Urothelium cell line (cell line): ENCODE results near the gene INPP5D.
A peak's percentile ranks its signal among the peaks of the same experiment; 100 is the strongest.
"Not testable (repeated sequence)": the region's sequence is repeated elsewhere in the genome, so short reads cannot be mapped to it uniquely, and the experiment has no call there.

Experiments
- DNase-seq: peaks from one replicate; pipeline ENCODE4 v3.0.0; 2011; ENCODE audit warnings: low spot score, mixed read lengths
- FAIRE-seq: peaks from 2 replicates; lab custom pipeline; 2011; peaks lifted over from hg19 to GRCh38; lab: Jason Lieb, UNC

Gene INPP5D

GRCh38 chr2:233164967-233165366 lies 104.8 kb downstream of the INPP5D start:
- FAIRE-seq (peak; percentile 95), DNase-seq (no peak)

- FAIRE-seq (no peak), DNase-seq (no peak)
Observed at GRCh38 chr2:233165543-233165894, 105.4 kb downstream of the INPP5D start.

GRCh38 chr2:233165895-233166661 lies 105.9 kb downstream of the INPP5D start:
- FAIRE-seq (no peak), DNase-seq (peak; percentile 75)

- DNase-seq (no peak), FAIRE-seq (no peak)
Observed at GRCh38 chr2:233168445-233168844, 108.3 kb downstream of the INPP5D start.

- no peak for FAIRE-seq
- no peak for DNase-seq
Observed at GRCh38 chr2:233168919-233169318, 108.8 kb downstream of the INPP5D start.

GRCh38 chr2:233171344-233171743 lies 111.2 kb downstream of the INPP5D start:
- FAIRE-seq = no peak
- DNase-seq = no peak

- DNase-seq (no peak), FAIRE-seq (no peak)
Observed at GRCh38 chr2:233173115-233173514, 113.0 kb downstream of the INPP5D start.

GRCh38 chr2:233174137-233174536 lies 114.0 kb downstream of the INPP5D start:
- DNase-seq (no peak), FAIRE-seq (no peak)

- DNase-seq = peak; percentile 19
- FAIRE-seq = peak; percentile 37
Observed at GRCh38 chr2:233178994-233179847, 119.1 kb downstream of the INPP5D start.

- DNase-seq = no peak
- FAIRE-seq = no peak
Observed at GRCh38 chr2:233179848-233180366, 119.8 kb downstream of the INPP5D start.

- no peak for DNase-seq
- FAIRE-seq = no peak
Observed at GRCh38 chr2:233183869-233184418, 123.8 kb downstream of the INPP5D start.

GRCh38 chr2:233184669-233185068 lies 124.5 kb downstream of the INPP5D start:
- DNase-seq (no peak), FAIRE-seq (no peak)

GRCh38 chr2:233185330-233185729 lies 125.2 kb downstream of the INPP5D start:
- FAIRE-seq (no peak), DNase-seq (no peak)

GRCh38 chr2:233185963-233186362 lies 125.8 kb downstream of the INPP5D start:
- FAIRE-seq (no peak), DNase-seq (no peak)

GRCh38 chr2:233186851-233187250 lies 126.7 kb downstream of the INPP5D start:
- FAIRE-seq (no peak), DNase-seq (no peak)

GRCh38 chr2:233189025-233189424 lies 128.9 kb downstream of the INPP5D start:
- FAIRE-seq (no peak), DNase-seq (no peak)

GRCh38 chr2:233191016-233191415 lies 130.9 kb downstream of the INPP5D start:
- DNase-seq, FAIRE-seq: not testable (repeated sequence)

GRCh38 chr2:233193738-233194137 lies 133.6 kb downstream of the INPP5D start:
- no peak for FAIRE-seq

GRCh38 chr2:233195027-233195426 lies 134.9 kb downstream of the INPP5D start:
- DNase-seq (no peak), FAIRE-seq (no peak)

More at GRCh38 chr2:233193738-233194137, 133.6 kb downstream of the INPP5D start:
- no peak for DNase-seq

- FAIRE-seq (no peak), DNase-seq (no peak)
Observed at GRCh38 chr2:233197022-233197421, 136.9 kb downstream of the INPP5D start.

- no peak for FAIRE-seq
Observed at GRCh38 chr2:233198026-233198425, 137.9 kb downstream of the INPP5D start.

More at GRCh38 chr2:233198026-233198425, 137.9 kb downstream of the INPP5D start:
- no peak for DNase-seq
